Tibial artery (tissue), 4 donors: ENCODE measurements around the gene NLRP3.

Experiments used
- DNase-seq, 2 donors: peaks; one replicate each; pipeline ENCODE4 v3.0.0-alpha.2; 2019
- H3K27ac ChIP-seq, 2 donors: fragments of 200-600 bp; sonication (generic) in 1 of 2; 1 replicate in 1 of 2; 2 replicates in 1 of 2; pipeline ENCODE4 v1.5.1; 2018 to 2019; ENCODE audit warnings: mild to moderate bottlenecking in 1 of 2
- H3K27me3 ChIP-seq, 2 donors: fragments of 200-600 bp; sonication (generic) in 1 of 2; one replicate each; pipeline versions ENCODE4 v1.5.1 to v1.6.0; 2016 to 2019
- H3K36me3 ChIP-seq, 3 donors: fragments of 200-600 bp; sonication (generic) in 2 of 3; one replicate each; pipeline ENCODE4 v1.5.1; 2016 to 2019; ENCODE audit warnings: mild to moderate bottlenecking in 2 of 3
- H3K4me1 ChIP-seq, 4 donors: fragments of 200-600 bp; sonication (generic) in 2 of 4; 1 replicate in 3 of 4; 2 replicates in 1 of 4; pipeline ENCODE4 v1.5.1; 2016 to 2019
- H3K4me3 ChIP-seq, 2 donors: fragments of 200-600 bp; sonication (generic) in 1 of 2; 1 replicate in 1 of 2; 2 replicates in 1 of 2; pipeline ENCODE4 v1.5.1; 2018 to 2019; ENCODE audit warnings: mild to moderate bottlenecking in 2 of 2
- H3K9me3 ChIP-seq, 3 donors: fragments of 200-600 bp; sonication (generic) in 1 of 3; one replicate each; pipeline ENCODE4 v1.5.1; 2016 to 2019
- intact Hi-C: fragments of 100-400 bp; cut with DNase I; formaldehyde crosslinking; loops from one replicate; pipeline ENCODE4 v1.15.0; 2023; ENCODE audit warnings: low total_unique reads
- TF ChIP-seq, protein P1 (sequence below), 2 experiments: fragments of 200-600 bp in 1 of 2; fragments of 450-650 bp in 1 of 2; IDR thresholded peaks; one replicate each; pipeline ENCODE4 v1.5.1; 2017 to 2019; ENCODE audit warnings: antibody characterized with exemption in 2 of 2, mild to moderate bottlenecking in 1 of 2, moderate library complexity in 1 of 2

Gene NLRP3

DNA sequence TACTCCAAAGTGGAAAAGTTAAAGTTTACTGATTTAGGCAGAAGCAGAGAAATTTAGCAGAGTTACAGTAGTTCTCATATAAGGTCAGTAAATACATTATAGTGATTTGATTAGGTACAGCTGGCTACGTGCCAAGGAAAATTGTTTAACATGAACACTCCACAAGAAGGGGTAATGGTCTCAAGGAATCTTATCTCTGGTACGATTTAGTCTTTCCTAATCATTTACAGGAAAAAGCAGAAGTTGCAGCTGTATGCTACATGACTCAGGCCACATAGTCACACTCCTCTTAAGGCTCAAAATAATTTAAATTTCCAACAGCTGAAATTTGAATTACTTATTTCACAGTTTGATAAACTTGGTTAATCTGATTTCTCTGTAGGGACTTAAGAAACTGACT lies 78.8 kb downstream of the NLRP3 start:
- no peaks in the 10 kb centered on the region for H3K27me3 ChIP-seq
- no peaks in the 10 kb centered on the region for H3K9me3 ChIP-seq
- TF ChIP-seq, protein P1, sequence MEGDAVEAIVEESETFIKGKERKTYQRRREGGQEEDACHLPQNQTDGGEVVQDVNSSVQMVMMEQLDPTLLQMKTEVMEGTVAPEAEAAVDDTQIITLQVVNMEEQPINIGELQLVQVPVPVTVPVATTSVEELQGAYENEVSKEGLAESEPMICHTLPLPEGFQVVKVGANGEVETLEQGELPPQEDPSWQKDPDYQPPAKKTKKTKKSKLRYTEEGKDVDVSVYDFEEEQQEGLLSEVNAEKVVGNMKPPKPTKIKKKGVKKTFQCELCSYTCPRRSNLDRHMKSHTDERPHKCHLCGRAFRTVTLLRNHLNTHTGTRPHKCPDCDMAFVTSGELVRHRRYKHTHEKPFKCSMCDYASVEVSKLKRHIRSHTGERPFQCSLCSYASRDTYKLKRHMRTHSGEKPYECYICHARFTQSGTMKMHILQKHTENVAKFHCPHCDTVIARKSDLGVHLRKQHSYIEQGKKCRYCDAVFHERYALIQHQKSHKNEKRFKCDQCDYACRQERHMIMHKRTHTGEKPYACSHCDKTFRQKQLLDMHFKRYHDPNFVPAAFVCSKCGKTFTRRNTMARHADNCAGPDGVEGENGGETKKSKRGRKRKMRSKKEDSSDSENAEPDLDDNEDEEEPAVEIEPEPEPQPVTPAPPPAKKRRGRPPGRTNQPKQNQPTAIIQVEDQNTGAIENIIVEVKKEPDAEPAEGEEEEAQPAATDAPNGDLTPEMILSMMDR (IDR thresholded peaks at IDR 0.05): no peak
- H3K27ac ChIP-seq: no peak overlapping the region
- no peaks in the 10 kb centered on the region for H3K4me1 ChIP-seq
- no peak for DNase-seq
- no peak overlapping the region for H3K4me3 ChIP-seq
- no peaks in the 10 kb centered on the region for H3K36me3 ChIP-seq
- intact Hi-C loops: no loop called here

DNA sequence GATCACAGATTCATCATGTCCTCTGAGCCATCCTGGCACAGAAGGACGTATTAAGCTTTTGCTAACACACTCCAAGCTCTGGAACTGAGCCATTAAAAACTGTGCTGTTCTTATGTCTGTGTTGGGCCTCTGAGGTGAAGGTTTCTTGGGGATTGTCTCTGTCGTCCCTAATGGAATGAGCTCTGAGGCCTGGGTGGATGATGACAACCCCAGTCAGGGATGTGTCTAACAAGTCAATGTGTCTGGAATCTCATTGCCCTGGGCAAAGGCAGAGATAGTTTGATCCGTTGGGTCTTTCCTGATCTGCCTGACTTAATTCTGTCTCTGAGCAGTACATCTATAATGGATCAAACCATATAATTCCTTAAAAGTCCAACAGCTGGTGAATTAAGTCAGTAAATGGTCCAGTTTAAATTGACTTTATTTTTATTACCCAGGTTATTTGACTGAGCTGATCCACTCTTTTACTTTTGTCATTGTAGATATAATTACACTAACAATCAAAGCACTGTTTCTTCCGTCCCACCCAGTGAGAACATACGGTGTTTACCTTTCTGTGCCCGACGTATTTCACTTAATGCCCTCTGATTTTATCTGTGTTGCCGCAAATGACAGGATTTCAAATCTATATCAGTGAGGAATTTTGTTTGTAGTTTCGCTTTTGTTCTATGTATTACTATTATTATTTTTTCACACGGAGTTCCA lies 80.8 kb downstream of the NLRP3 start:
- Histone ChIP-seq H3K27me3 (no peaks in the 10 kb centered on the region), H3K9me3 (no peaks in the 10 kb centered on the region), H3K36me3 (no peaks in the 10 kb centered on the region), H3K4me3 (no peak overlapping the region), H3K4me1 (no peaks in the 10 kb centered on the region), H3K27ac (no peak overlapping the region)
- DNase-seq: no peak
- TF ChIP-seq, protein P1 (IDR thresholded peaks at IDR 0.05): no peak
- intact Hi-C loops: no loop called here
